Lung (tissue), 12 donors: Measurements from ENCODE around the gene ADAMTSL1. TPM values are rescaled to one million over a fixed set of nuclear protein-coding genes. Genes with fewer than 3 reads are reported as not detected.

Experiments used
- ATAC-seq: fragments of 200-7000 bp; cut with Tn5 transposase; one replicate; pipeline ENCODE4 v1.9.1; 2020; ENCODE audit warnings: moderate number of reproducible peaks; ENCODE audit not compliant: insufficient read depth, low FRiP score
- DNase-seq, 3 donors: peaks; one replicate each; pipeline ENCODE4 v3.0.0-alpha.2; 2013 to 2017
- H3K27ac ChIP-seq, 2 donors: one replicate each; pipeline ENCODE4 v1.5.1; 2013; ENCODE audit warnings: mild to moderate bottlenecking in 2 of 2, moderate library complexity in 2 of 2, control low read depth in 1 of 2, inconsistent platforms in 1 of 2, low read depth in 1 of 2, low read length in 1 of 2
- H3K27me3 ChIP-seq, 3 donors: one replicate each; pipeline ENCODE4 v1.5.1; 2013; ENCODE audit warnings: low read length in 2 of 3; ENCODE audit not compliant: control insufficient read depth in 3 of 3, insufficient read depth in 3 of 3
- H3K36me3 ChIP-seq, 4 donors: one replicate each; pipeline ENCODE4 v1.5.1; 2013; ENCODE audit warnings: low read length in 4 of 4, mild to moderate bottlenecking in 1 of 4, moderate library complexity in 1 of 4; ENCODE audit not compliant: control insufficient read depth in 4 of 4, insufficient read depth in 4 of 4
- H3K4me1 ChIP-seq, 5 donors: one replicate each; pipeline ENCODE4 v1.5.1; 2013; ENCODE audit warnings: low read length in 5 of 5, mild to moderate bottlenecking in 2 of 5, moderate library complexity in 1 of 5; ENCODE audit not compliant: control insufficient read depth in 5 of 5, insufficient read depth in 5 of 5
- H3K4me3 ChIP-seq: one replicate; pipeline ENCODE4 v1.5.1; 2013; ENCODE audit warnings: mild to moderate bottlenecking, control low read depth, moderate library complexity
- H3K9ac ChIP-seq, 2 donors: one replicate each; pipeline ENCODE4 v1.5.1; 2013; ENCODE audit warnings: low read length in 2 of 2, control low read depth in 1 of 2; ENCODE audit not compliant: insufficient read depth in 1 of 2
- H3K9me3 ChIP-seq, 4 donors: one replicate each; pipeline ENCODE4 v1.5.1; 2013; ENCODE audit warnings: low read length in 3 of 4, mild to moderate bottlenecking in 1 of 4, moderate library complexity in 1 of 4; ENCODE audit not compliant: control insufficient read depth in 4 of 4, insufficient read depth in 3 of 4
- WGBS, 2 donors: extraction: QIAGEN DNeasy Blood & Tissue Kit; methylation state at CpG; one replicate each; pipeline ENCODE4 v1.1.7; 2013; 5-methylcytosine and 5-hydroxymethylcytosine counted together
- polyA plus RNA-seq, 2 donors: library from polyadenylated mRNA; stranded (reverse); fragments of 200-250 nt; gene quantifications; one replicate each; pipeline ENCODE4 v1.2.1, GENCODE V29; 2013
- total RNA-seq, 2 donors: library from RNA; depleted of rRNA in 1 of 2; stranded (reverse); fragments of >200 nt in 1 of 2; gene quantifications; one replicate each; pipeline ENCODE4 v1.2.1, GENCODE V29; 2014 to 2021
- TF ChIP-seq, protein P1 (sequence below): IDR thresholded peaks from 2 replicates; pipeline ENCODE4 v1.5.1; 2012; ENCODE audit warnings: mild to moderate bottlenecking; ENCODE audit errors: control extremely low read depth, extremely low read depth
- donor health status: control.
- donor health status: control.
- donor health status: Bipolar disorder and iron deficiency.
- donor health status: healthy.
- donor health status: DM: yes; HTN: yes; CAD: no.

ADAMTSL1 gene
- total and polyA plus RNA-seq, 4 donors: 0.25 to 36.2 (median 1.4) TPM

DNA sequence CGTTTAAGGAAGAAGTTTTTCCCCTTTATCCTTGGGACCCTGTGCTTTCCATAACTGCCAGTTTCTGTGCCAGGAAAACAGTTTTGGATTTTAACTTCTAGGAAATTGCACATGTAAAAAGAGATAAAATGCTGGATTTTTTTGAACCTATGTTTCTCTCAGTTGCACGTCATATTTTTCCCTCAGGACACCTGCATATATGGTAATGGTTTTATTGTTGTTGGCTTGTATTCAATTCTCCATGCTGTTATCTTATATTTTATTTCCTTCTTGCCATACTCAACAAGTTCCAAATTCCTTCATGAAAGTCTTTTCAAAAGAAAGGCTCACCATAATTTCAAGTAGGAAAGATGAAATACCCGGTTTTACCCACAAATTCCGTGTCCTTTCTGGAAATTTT is 7.9 kb upstream of the ADAMTSL1 start:
- no peak for ATAC-seq
- DNase-seq: no peak
- WGBS, 2 donors: 81 to 82% methylated on average over 4 of the region's 4 CpGs
- H3K27me3 ChIP-seq: no peaks in the 10 kb centered on the region
- TF ChIP-seq, protein P1, sequence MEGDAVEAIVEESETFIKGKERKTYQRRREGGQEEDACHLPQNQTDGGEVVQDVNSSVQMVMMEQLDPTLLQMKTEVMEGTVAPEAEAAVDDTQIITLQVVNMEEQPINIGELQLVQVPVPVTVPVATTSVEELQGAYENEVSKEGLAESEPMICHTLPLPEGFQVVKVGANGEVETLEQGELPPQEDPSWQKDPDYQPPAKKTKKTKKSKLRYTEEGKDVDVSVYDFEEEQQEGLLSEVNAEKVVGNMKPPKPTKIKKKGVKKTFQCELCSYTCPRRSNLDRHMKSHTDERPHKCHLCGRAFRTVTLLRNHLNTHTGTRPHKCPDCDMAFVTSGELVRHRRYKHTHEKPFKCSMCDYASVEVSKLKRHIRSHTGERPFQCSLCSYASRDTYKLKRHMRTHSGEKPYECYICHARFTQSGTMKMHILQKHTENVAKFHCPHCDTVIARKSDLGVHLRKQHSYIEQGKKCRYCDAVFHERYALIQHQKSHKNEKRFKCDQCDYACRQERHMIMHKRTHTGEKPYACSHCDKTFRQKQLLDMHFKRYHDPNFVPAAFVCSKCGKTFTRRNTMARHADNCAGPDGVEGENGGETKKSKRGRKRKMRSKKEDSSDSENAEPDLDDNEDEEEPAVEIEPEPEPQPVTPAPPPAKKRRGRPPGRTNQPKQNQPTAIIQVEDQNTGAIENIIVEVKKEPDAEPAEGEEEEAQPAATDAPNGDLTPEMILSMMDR: no peak
- H3K4me3 ChIP-seq: no peak overlapping the region
- H3K9me3 ChIP-seq: peaks cover 0 to 4% (median 1%) of the 10 kb centered on the region in 4 donors
- no peak overlapping the region for H3K9ac ChIP-seq
- no peak overlapping the region for H3K27ac ChIP-seq
- no peaks in the 10 kb centered on the region for H3K4me1 ChIP-seq
- no peaks in the 10 kb centered on the region for H3K36me3 ChIP-seq

DNA sequence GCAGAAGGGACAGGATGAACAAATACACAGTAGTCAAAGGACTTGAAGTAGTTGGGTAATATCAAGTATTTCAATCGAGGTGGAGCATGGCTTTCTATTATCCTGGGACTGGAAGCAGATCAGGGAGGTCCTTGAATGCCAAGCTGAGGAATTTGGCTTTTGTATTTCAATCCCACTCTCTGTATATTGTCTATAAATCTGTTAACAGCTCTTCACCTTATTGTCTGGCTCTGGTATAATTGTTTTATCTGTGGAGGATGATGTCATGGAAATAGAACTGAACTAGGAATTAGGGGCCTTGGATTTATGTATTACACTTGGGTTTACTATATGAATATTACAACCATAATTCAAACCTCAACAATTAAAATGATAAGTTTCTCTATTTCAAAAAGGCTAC is 6.3 kb upstream of the ADAMTSL1 start:
- H3K9me3 ChIP-seq: peaks cover 0 to 4% (median 1%) of the 10 kb centered on the region in 4 donors
- 46 to 67% methylated on average over 1 of the region's 1 CpG for WGBS, 2 donors

DNA sequence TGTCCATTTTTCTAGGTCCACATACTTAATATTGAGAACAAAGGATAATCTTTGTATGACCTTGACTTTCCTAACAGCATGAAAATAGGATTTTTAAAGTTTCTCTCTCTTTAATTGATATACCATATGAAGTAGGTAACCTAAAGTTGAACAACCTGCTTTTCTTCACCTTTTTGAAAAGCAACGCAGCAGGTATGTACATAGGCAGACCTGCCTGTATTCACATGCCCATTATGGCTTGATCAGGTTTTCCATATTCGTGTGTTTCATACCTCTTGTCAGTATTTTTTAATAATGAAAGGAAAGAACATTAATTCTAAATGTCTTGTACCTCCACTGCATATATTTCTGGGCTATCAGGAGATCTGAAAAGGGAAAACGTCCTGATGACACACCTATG is 1.5 kb upstream of the ADAMTSL1 start:
- H3K27ac ChIP-seq: no peak overlapping the region
- H3K9me3 ChIP-seq: peaks cover 0 to 2% (median under 1%) of the 10 kb centered on the region in 4 donors
- ATAC-seq: no peak
- TF ChIP-seq, protein P1: no peak
- H3K9ac ChIP-seq: no peak overlapping the region
- H3K27me3 ChIP-seq: no peaks in the 10 kb centered on the region
- peaks cover 0 to 21% (median 10%) of the 10 kb centered on the region in 5 donors for H3K4me1 ChIP-seq
- 68 to 75% methylated on average over 3 of the region's 3 CpGs for WGBS, 2 donors
- H3K36me3 ChIP-seq: no peaks in the 10 kb centered on the region
- H3K4me3 ChIP-seq: no peak overlapping the region
- DNase-seq: no peak

More for the DNA sequence above, 6.3 kb upstream of the ADAMTSL1 start:
- Histone ChIP-seq H3K9ac (no peak overlapping the region), H3K27me3 (no peaks in the 10 kb centered on the region), H3K4me1 (peaks cover 0 to 4% (median 1%) of the 10 kb centered on the region in 5 donors), H3K4me3 (no peak overlapping the region), H3K27ac (no peak overlapping the region), H3K36me3 (no peaks in the 10 kb centered on the region)
- ATAC-seq (no peak), DNase-seq (no peak)
- TF ChIP-seq, protein P1: no peak

DNA sequence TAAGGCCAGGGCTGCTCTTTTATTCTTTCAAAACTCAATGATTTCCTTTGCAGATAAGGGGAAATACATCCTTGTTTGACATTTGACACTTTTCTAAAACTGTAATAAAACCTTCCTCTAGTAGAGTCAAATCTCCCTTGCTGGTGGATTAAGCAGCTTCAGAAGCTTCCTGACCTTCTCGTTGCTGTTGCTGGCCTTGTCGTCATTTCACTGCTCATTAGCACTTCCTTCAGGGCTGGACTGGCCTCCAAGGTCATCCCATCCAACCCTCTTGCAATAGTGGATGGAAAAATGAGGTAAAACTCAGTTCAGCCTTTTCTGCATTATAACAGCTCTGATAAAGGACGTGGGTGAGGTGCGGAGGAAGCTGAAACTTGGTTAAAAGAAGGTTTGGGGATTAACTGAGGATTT is 1.1 kb upstream of the ADAMTSL1 start:
- no peaks in the 10 kb centered on the region for H3K27me3 ChIP-seq
- TF ChIP-seq, protein P1: no peak
- H3K27ac ChIP-seq: no peak overlapping the region
- H3K9ac ChIP-seq: no peak overlapping the region
- DNase-seq: peak; percentile 17 to 71 (median 61)
- WGBS, 2 donors: 71 to 75% methylated on average over 4 of the region's 4 CpGs
- no peak for ATAC-seq
- H3K4me1 ChIP-seq: peaks cover 0 to 21% (median 10%) of the 10 kb centered on the region in 5 donors
- no peak overlapping the region for H3K4me3 ChIP-seq
- H3K36me3 ChIP-seq: no peaks in the 10 kb centered on the region
- H3K9me3 ChIP-seq: peaks cover 0 to 2% (median under 1%) of the 10 kb centered on the region in 4 donors
